Caco-2 (cell line): ENCODE measurements around the gene MSMO1. TPM values are rescaled to one million over a fixed set of nuclear protein-coding genes. Genes with fewer than 3 reads are reported as not detected.

Experiments used
- BruUV-seq: library from RNA; stranded (reverse); fragments of 400-500 nt; replicated peaks from 2 replicates; lab custom pipeline; 2021; lab: Mats Ljungman, UMichigan
- CTCF ChIA-PET: fragments of 300-600 bp; sonication (Branson Sonifier 250); formaldehyde crosslinking; loops from one replicate; lab custom pipeline; 2022; ENCODE audit warnings: antibody characterized with exemption; lab: Charles Lee
- POLR2A ChIA-PET: fragments of 300-600 bp; sonication (Branson Sonifier 250); formaldehyde crosslinking; loops from one replicate; lab custom pipeline; 2022; ENCODE audit warnings: antibody characterized with exemption; lab: Charles Lee
- DNase-seq, 2 experiments: peaks; one replicate each; pipeline versions ENCODE4 v3.0.0 to v3.0.0-alpha.2; 2020 to 2022
- H3K27me3 ChIP-seq: replicated peaks from 2 replicates; pipeline ENCODE4 v1.6.0; 2011; ENCODE audit warnings: low read length; ENCODE audit not compliant: control insufficient read depth, insufficient read depth
- H3K36me3 ChIP-seq: 2 replicates; pipeline ENCODE4 v1.5.1; 2011; ENCODE audit warnings: low read length; ENCODE audit not compliant: control insufficient read depth, insufficient read depth
- H3K4me1 ChIP-seq: fragments of 250-450 bp; sonication (Bioruptor Pico); 2 replicates; pipeline ENCODE4 v1.5.1; 2020; ENCODE audit warnings: mild to moderate bottlenecking
- H3K4me3 ChIP-seq: 2 replicates; pipeline ENCODE4 v1.5.1; 2011; ENCODE audit warnings: low read depth, mild to moderate bottlenecking, control low read depth, low read length
- H3K9me3 ChIP-seq: fragments of 250-450 bp; sonication (Bioruptor Pico); 2 replicates; pipeline ENCODE4 v1.5.1; 2020; ENCODE audit warnings: mild to moderate bottlenecking, moderate library complexity
- H3K27ac Mint-ChIP-seq: one replicate; pipeline ENCODE4 v1.8.0; 2022; ENCODE audit warnings: mixed read lengths; ENCODE audit not compliant: unreplicated experiment
- H3K27me3 Mint-ChIP-seq: one replicate; pipeline ENCODE4 v1.8.0; 2022; ENCODE audit warnings: mixed read lengths; ENCODE audit not compliant: insufficient read depth, unreplicated experiment
- H3K36me3 Mint-ChIP-seq: one replicate; pipeline ENCODE4 v1.8.0; 2022; ENCODE audit warnings: mild to moderate bottlenecking, mixed read lengths; ENCODE audit not compliant: insufficient read depth, unreplicated experiment
- H3K4me1 Mint-ChIP-seq: one replicate; pipeline ENCODE4 v1.8.0; 2022; ENCODE audit warnings: low read depth, mixed read lengths; ENCODE audit not compliant: unreplicated experiment
- H3K4me3 Mint-ChIP-seq: one replicate; pipeline ENCODE4 v1.8.0; 2022; ENCODE audit warnings: mild to moderate bottlenecking, moderate library complexity, mixed read lengths; ENCODE audit not compliant: unreplicated experiment
- H3K9me3 Mint-ChIP-seq: one replicate; pipeline ENCODE4 v1.8.0; 2022; ENCODE audit warnings: mixed read lengths; ENCODE audit not compliant: unreplicated experiment
- CTCF ChIP-seq, 2 experiments: fragments of 200-600 bp in 1 of 2; IDR thresholded peaks; 1 replicate in 1 of 2; 2 replicates in 1 of 2; pipeline versions ENCODE4 v1.5.1 to v1.8.0; 2011 to 2022; ENCODE audit warnings: antibody characterized with exemption in 1 of 2, control low read depth in 1 of 2, inconsistent platforms in 1 of 2, low read depth in 1 of 2, low read length in 1 of 2, mild to moderate bottlenecking in 1 of 2, moderate library complexity in 1 of 2; ENCODE audit not compliant: insufficient read depth in 1 of 2, severe bottlenecking in 1 of 2, unreplicated experiment in 1 of 2
- intact Hi-C: fragments of 100-400 bp; cut with micrococcal nuclease; formaldehyde crosslinking; loops from one replicate; pipeline ENCODE4 v1.10.0; 2022; ENCODE audit not compliant: unreplicated experiment
- total RNA-seq: library from RNA; stranded (reverse); gene quantifications from 2 replicates; pipeline ENCODE4 v1.2.3, GENCODE V29; 2022

MSMO1 gene
- total RNA-seq, 1 experiment from 2014 or later, result 91.1 TPM

GRCh38 chr4:165297626-165298025 lies 29.8 kb upstream of the MSMO1 start:
- no peak for DNase-seq
- Mint-ChIP-seq H3K27ac (no peak overlapping the region), H3K36me3 (peaks cover 7% of the 10 kb centered on the region), H3K9me3 (no peaks in the 10 kb centered on the region), H3K27me3 (no peaks in the 10 kb centered on the region), H3K4me3 (no peak overlapping the region), H3K4me1 (no peaks in the 10 kb centered on the region)
- H3K4me1 ChIP-seq, result no peaks in the 10 kb centered on the region
- ChIA-PET POLR2A (no interaction called here), CTCF (no interaction called here)
- no peaks in the 10 kb centered on the region for H3K27me3 ChIP-seq
- TF ChIP-seq CTCF (IDR thresholded peaks at IDR 0.05; ENCODE audit: insufficient read depth in 1 of 2, low read depth in 1 of 2, low read length in 1 of 2, severe bottlenecking in 1 of 2, unreplicated experiment in 1 of 2), result no peak
- no peaks in the 10 kb centered on the region for H3K9me3 ChIP-seq
- no peaks in the 10 kb centered on the region for H3K36me3 ChIP-seq
- BruUV-seq, result no TSS peak
- intact Hi-C loops, result no loop called here
- no peak overlapping the region for H3K4me3 ChIP-seq

GRCh38 chr4:165299399-165300060 lies 27.9 kb upstream of the MSMO1 start:
- intact Hi-C loops, result no loop called here
- peaks cover 7% of the 10 kb centered on the region for H3K36me3 Mint-ChIP-seq
- H3K9me3 Mint-ChIP-seq, result no peaks in the 10 kb centered on the region
- ChIA-PET CTCF (no interaction called here), POLR2A (no interaction called here)
- no peak for TF ChIP-seq CTCF (IDR thresholded peaks at IDR 0.05; ENCODE audit: insufficient read depth in 1 of 2, low read depth in 1 of 2, low read length in 1 of 2, severe bottlenecking in 1 of 2, unreplicated experiment in 1 of 2)
- no TSS peak for BruUV-seq
- no peak for DNase-seq
- Histone ChIP-seq H3K9me3 (no peaks in the 10 kb centered on the region), H3K36me3 (no peaks in the 10 kb centered on the region), H3K4me3 (no peak overlapping the region), H3K4me1 (no peaks in the 10 kb centered on the region), H3K27me3 (no peaks in the 10 kb centered on the region)
- no peak overlapping the region for H3K27ac Mint-ChIP-seq
- H3K4me3 Mint-ChIP-seq, result no peak overlapping the region
- H3K27me3 Mint-ChIP-seq, result no peaks in the 10 kb centered on the region
- H3K4me1 Mint-ChIP-seq, result no peaks in the 10 kb centered on the region

- H3K4me3 ChIP-seq, result no peak overlapping the region
- intact Hi-C loops, result no loop called here
- no peaks in the 10 kb centered on the region for H3K27me3 Mint-ChIP-seq
- no TSS peak for BruUV-seq
- no peaks in the 10 kb centered on the region for H3K36me3 ChIP-seq
- no peaks in the 10 kb centered on the region for H3K9me3 Mint-ChIP-seq
- no peak for DNase-seq
- no peaks in the 10 kb centered on the region for H3K9me3 ChIP-seq
- H3K27me3 ChIP-seq, result no peaks in the 10 kb centered on the region
- H3K27ac Mint-ChIP-seq, result no peak overlapping the region
- peaks cover 7% of the 10 kb centered on the region for H3K36me3 Mint-ChIP-seq
- no peak overlapping the region for H3K4me3 Mint-ChIP-seq
- no peak for TF ChIP-seq CTCF (IDR thresholded peaks at IDR 0.05; ENCODE audit: insufficient read depth in 1 of 2, low read depth in 1 of 2, low read length in 1 of 2, severe bottlenecking in 1 of 2, unreplicated experiment in 1 of 2)
- H3K4me1 ChIP-seq, result no peaks in the 10 kb centered on the region
- POLR2A ChIA-PET, result no interaction called here
- H3K4me1 Mint-ChIP-seq, result no peaks in the 10 kb centered on the region
- CTCF ChIA-PET, result no interaction called here
Observed at GRCh38 chr4:165301833-165302232, 25.6 kb upstream of the MSMO1 start.
